Lower leg skin (tissue), 3 donors: Measurements from ENCODE around the gene TTC34.

Experiments
- CTCF ChIP-seq, 3 donors: fragments of 450-650 bp; IDR thresholded peaks; one replicate each; pipeline ENCODE4 v1.5.1; 2016; ENCODE audit warnings: antibody characterized with exemption in 3 of 3, mild to moderate bottlenecking in 3 of 3, moderate library complexity in 2 of 3
- POLR2A ChIP-seq, 2 donors: fragments of 450-650 bp; IDR thresholded peaks; one replicate each; pipeline ENCODE4 v1.6.1; 2016 to 2017; ENCODE audit warnings: antibody characterized with exemption in 2 of 2, mild to moderate bottlenecking in 1 of 2, moderate library complexity in 1 of 2

- TF ChIP-seq CTCF (IDR thresholded peaks at IDR 0.05): no peak
- no peak for TF ChIP-seq POLR2A (IDR thresholded peaks at IDR 0.05)
These were observed 206.8 kb downstream of the TTC34 start for GRCh38 chr1:2594641-2595131.
